NCI-H2081 (cell line): ENCODE results near the gene SEC24A.
"Not testable (repeated sequence)": the region's sequence is repeated elsewhere in the genome, so short reads cannot be mapped to it uniquely, and the experiment has no call there.

ENCODE experiments used
- DNase-seq, 2 experiments: peaks; one replicate each; lab custom pipeline; 2025; lab: John Stamatoyannopoulos, UW

Gene SEC24A

GRCh38 chr5:134648425-134649162, at the start of gene SEC24A:
Gene SEC24A (plus strand): TSS chr5:134648785. CDS start chr5:134649077, 292 bp downstream.
- peak; percentile 63 to 81 for DNase-seq

GRCh38 chr5:134599820-134600219, 48.8 kb upstream of the SEC24A start:
- not testable (repeated sequence) for DNase-seq

DNA sequence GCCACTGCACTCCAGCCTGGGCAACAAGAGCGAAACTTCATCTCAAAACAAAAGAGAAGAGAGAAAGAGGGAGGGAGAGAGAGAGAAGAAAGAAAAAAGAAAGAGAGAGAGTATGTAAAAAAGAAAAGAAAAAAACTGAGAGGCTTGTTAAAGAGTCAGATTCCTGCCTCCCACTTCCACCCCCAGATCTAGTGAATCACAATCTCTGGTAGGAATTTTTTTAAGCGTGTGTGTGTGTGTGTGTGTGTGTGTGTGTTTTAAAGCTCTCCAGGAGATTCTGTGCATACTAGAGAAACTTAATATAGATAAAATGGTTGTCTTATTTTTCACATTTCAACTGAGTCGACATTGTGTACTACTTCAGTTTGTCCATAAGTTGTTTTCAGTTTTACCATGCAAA, 48.0 kb upstream of the SEC24A start:
- no peak for DNase-seq

GRCh38 chr5:134603059-134603458, 45.5 kb upstream of the SEC24A start:
- no peak for DNase-seq

DNA sequence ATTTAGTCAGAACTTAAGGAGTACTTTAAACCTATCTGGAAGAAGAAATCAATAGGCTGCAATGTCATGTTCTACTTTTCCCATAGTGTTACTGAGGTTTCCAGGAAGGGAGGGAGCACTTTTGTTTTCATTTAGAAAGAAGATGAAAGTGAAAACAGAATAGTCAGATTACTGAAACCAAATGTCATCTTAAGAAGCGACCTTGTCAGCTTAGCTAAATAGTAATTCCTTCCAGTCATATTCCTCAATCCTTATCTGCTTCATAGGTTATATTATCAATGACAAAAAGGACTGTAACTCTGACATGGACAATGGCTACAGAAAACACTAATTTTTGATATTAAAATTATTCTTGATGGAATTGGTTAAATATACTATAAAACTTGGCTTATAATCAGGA, 43.7 kb upstream of the SEC24A start:
- DNase-seq, result no peak

- no peak for DNase-seq
Observed at GRCh38 chr5:134606726-134607125, 41.9 kb upstream of the SEC24A start.

DNA sequence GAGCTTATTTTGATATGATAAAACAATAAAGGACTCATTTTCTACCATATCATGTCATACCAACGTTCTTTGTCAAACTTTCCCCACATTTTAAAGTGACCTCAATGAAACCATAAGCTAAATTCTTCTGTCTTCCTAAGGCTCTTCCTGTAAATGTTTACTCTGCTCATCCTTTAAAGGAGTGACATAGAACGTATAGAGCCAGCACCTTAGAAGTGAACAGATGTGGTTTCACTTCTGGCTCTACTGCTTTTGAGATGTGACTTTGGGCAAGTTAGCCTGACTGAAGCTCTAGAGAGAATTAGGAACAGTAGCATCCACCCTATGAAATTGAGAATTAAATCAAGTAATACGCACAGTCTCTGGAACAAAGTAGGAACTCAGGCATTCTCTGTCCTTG, 40.0 kb upstream of the SEC24A start:
- DNase-seq, result no peak

- no peak for DNase-seq
Observed at GRCh38 chr5:134609232-134609851, 39.2 kb upstream of the SEC24A start.

DNA sequence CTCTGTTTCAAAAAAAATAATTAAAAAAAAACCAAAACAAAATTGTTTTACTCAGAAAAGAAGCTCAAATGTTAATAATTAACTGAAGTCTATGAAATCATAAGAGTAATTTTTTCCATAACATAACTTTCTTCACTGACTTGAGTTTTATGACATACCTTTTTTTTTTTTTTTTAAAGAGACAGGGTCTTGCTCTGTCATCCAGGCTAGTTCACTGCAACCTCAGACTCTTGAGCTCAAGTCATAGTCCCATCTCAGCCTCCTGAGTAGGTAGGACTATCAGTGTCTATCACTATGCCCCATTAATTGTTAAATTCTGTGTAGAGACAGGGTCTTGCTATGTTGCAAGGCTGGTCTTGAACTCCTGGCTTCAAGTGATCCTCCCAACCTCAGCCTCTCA, 37.9 kb upstream of the SEC24A start:
- DNase-seq, result no peak

GRCh38 chr5:134611515-134611914, 37.1 kb upstream of the SEC24A start:
- no peak for DNase-seq

- DNase-seq, result no peak
Observed at GRCh38 chr5:134614450-134615085, 34.0 kb upstream of the SEC24A start.

DNA sequence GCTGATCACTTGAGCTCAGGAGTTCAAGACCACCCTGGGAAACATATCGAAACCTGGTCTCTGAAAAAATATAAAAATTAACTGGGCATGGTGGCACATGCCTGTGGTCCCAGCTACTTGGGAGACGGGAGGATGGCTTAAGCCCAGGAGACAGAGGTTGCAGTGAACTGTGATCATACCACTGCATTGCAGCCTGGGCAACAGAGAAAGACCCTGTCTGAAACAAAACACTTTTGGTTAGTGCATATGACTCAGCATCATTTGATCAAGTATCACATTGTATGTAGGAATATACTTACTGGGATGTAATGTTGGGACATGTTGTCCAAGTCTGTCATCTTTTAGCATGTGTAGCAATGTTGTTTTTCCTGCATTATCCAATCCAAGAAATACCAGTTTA, 28.0 kb upstream of the SEC24A start:
- no peak for DNase-seq

DNA sequence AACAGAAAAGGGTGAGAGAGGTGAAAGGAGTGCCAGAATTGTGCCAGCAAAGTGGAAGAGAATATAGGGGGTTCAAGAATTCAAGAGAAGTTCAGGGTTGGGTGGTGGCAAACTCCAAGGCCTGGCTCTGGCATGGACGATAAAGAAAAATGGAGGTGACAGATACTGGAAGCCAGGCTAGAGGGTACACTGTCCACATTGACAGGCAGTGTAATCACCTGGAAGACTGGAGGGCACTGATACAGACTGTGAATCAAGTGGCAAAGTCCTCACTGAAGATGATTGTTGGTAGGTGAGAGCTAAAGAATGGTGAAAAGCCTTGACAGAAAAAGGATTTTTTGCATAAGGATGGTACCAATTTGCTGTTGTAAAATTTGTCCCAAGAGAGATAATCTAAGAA, 23.0 kb upstream of the SEC24A start:
- no peak for DNase-seq

GRCh38 chr5:134626369-134627014, 22.1 kb upstream of the SEC24A start:
- DNase-seq, result no peak

DNA sequence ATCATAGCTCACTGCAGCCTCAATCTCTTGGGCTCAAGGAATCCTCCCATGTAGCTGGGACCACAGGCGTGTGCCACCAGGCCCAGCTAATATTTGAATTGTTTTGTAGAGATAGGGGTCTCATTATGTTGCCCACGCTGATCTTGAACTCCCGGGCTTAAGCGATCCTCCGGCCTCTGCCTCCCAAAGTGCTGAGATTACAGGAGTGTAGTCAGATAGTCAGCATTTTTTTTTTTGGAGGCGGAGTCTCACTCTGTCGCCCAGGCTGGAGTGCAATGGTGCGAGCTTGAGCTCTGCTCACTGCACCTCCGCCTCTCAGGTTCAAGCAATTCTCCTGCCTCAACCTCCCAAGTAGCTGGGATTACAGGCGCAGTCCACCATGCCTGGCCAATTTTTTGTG, 14.4 kb upstream of the SEC24A start:
- no peak for DNase-seq

- not testable (repeated sequence) for DNase-seq
Observed at GRCh38 chr5:134635366-134635765, 13.2 kb upstream of the SEC24A start.

DNA sequence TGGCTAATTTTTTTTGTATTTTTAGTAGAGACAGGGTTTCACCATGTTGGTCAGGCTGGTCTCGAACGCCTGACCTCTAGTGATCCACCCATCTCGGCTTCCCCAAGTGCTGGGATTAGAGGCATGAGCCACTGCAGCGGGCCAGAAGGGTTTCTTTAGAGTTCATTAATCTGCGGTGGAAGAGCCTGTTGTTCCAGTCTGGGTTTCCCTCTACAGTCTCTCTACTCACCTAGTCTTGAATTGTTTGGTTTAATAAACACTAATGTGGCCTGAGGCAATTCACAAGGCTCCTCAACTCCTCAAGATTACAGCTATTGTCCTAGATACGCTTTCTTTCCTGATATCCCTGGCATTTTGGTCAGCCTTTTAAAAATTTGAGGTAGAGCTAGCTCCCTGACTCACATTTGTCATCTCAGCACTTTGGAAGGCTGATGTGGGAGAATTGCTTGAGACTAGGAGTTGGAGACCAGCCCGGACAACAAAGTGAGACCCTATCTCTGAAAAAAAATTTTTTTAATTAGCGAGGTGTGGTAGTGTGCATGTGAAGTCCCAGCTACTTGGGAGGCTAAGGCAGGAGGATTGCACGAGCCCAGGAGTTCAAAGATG, 11.4 kb upstream of the SEC24A start:
- DNase-seq, result no peak

DNA sequence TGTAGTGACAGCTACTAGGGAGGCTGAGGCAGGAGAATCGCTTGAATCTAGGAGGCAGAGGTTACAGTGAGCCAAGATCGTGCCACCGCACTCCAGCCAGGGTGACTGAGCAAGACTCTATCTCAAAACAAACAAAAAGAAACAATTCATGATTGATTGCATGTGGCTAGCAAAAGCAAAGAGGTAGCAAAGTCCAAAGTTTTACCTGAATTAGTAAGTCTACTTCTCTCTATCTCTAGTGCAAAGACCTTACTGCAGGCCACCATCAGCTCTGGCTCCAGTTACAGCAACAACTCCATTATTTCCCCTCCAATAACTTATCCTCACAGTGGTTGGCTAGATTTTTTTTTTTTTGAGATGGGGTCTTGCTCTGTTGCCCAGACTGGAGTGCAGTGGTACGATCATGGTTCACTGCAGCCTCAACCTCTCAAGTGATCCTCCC, 9.8 kb upstream of the SEC24A start:
- DNase-seq, result no peak

- DNase-seq, result no peak
Observed at GRCh38 chr5:134642931-134643530, 5.6 kb upstream of the SEC24A start.

- no peak for DNase-seq
Observed at GRCh38 chr5:134647750-134648424, 698 bp upstream of the SEC24A start.

DNA sequence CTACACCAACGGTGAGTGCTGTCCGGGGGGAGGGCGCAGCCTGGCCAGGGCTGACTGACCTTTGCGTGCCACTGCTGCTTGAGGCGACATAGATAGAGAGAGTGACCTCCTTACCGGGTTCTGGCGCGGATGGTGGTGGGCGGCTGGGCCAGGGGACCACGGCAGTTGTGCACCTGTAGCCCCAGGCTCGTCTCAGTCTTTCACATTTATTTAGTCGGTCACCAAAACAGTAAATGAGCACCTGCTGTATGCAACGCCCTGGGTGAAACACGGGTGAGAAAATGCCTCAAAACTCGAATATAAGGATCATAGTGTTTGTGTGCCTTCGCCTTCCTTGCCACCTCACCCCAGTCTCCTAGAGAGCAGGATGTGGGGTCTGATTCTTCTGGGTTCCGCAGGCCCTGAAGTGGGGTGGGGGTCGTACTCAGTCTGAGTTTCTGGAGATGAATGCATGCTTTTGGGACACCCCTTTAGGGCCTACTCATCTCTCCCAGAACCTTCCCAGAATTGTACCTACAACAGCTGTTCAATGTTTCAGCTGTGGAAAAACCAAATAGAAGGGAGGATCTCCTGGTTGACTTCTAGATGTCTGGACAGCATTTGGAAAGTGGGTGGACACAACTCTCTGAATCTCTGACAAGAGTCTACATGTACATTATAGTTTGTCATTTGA, 714 bp downstream of the SEC24A start:
- DNase-seq, result no peak
